ENCODE results near the gene C1orf35. TPM values are rescaled to one million over a fixed set of nuclear protein-coding genes. Genes with fewer than 3 reads are reported as not detected.

Gene C1orf35
- total and polyA plus RNA-seq, 9 of the 15 experiments (the other 6 are each of a cell fraction or from before 2014, with no cell fraction given): 3.2 to 48.7 (median 12.5) TPM

DNA sequence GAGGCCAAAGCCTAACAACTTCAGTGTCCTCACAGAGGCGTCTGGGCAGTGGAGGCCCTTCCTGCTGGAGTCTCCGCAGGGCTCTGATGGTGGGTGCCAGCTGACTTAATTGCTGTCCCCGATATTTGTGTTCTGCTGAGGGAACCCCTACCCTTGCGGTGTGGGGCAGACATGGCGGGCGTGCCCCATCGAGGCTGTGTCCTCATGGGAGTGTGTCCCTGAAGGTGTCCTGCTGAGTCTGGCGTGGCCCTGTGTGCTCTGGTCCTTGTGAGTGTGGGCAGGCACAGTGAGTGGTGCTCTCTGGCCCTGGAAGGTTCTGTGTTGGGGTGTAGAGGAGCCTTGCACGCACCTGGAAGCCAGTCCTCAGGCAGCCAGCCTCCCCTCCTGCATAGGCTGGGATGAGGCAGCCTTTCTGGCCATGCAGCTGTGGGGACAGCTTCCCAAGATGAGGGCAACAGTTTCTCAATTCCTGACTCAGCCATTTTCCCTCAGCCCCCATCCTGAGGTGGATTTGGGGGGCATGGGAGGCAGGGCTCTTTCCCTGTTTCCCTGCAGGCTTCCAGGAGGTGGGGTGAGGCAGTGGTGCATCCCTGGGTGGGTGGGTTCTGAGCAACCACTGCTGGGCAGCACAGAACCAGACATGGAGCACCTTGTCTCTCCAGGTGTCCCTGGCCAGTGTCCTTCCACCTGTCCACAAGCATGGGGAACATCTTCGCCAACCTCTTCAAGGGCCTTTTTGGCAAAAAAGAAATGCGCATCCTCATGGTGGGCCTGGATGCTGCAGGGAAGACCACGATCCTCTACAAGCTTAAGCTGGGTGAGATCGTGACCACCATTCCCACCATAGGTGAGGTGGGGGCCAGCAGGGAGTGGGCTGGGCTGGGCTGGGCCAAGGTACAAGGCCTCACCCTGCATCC lies 6.5 kb downstream of the C1orf35 start:
- intact Hi-C loops (cut with micrococcal nuclease): no loop called here
- 92% methylated on average over 13 of the region's 13 CpGs for WGBS (ENCODE audit: insufficient coverage, low coverage, missing lambda C conversion rate)
- no peaks in the 10 kb centered on the region for H3K27me3 ChIP-seq (ENCODE audit: control insufficient read depth in 2 of 2, insufficient read depth in 2 of 2, low read length in 2 of 2)
- DNase-seq (ENCODE audit: extremely low read depth in 1 of 4, low spot score in 3 of 4) (no peak), ATAC-seq (no peak), FAIRE-seq (no peak)
- BruUV-seq (replicated peaks): no TSS peak
- H3K9me1 ChIP-seq (ENCODE audit: control insufficient read depth, insufficient read depth, low read length): peaks cover 3% of the 10 kb centered on the region
- peaks cover 95% of the 10 kb centered on the region for H3K36me3 ChIP-seq (ENCODE audit: control insufficient read depth, insufficient read depth, low read length)
- TF ChIP-seq C11orf30 (IDR thresholded peaks at IDR 0.05; ENCODE audit: low read depth): peak; percentile 74
- 0 out of 2 replicates have a peak, but pooled peaks have one; percentile 34 for TF ChIP-seq POLR2AphosphoS2 (IDR thresholded peaks at IDR 0.05; ENCODE audit: low read length)
- TF ChIP-seq POLR2AphosphoS5 (IDR thresholded peaks at IDR 0.05; ENCODE audit: control insufficient read depth, insufficient read depth, low read depth, low read length): 0 out of 2 replicates have a peak, but pooled peaks have one; percentile 26
- TF ChIP-seq HNRNPUL1 (IDR thresholded peaks at IDR 0.05; ENCODE audit: low read length): no peak
- TF ChIP-seq, protein P1, sequence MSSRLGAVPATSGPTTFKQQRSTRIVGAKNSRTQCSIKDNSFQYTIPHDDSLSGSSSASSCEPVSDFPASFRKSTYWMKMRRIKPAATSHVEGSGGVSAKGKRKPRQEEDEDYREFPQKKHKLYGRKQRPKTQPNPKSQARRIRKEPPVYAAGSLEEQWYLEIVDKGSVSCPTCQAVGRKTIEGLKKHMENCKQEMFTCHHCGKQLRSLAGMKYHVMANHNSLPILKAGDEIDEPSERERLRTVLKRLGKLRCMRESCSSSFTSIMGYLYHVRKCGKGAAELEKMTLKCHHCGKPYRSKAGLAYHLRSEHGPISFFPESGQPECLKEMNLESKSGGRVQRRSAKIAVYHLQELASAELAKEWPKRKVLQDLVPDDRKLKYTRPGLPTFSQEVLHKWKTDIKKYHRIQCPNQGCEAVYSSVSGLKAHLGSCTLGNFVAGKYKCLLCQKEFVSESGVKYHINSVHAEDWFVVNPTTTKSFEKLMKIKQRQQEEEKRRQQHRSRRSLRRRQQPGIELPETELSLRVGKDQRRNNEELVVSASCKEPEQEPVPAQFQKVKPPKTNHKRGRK (tag; IDR thresholded peaks at IDR 0.05): no peak
- TF ChIP-seq MAFG (tag; conservative IDR thresholded peaks at IDR 0.05): peak; percentile 19; the same call in 1 of the 2 replicates
- TF ChIP-seq POLR2G (IDR thresholded peaks at IDR 0.05; ENCODE audit: low read depth, low read length): peak; percentile 64
- TF ChIP-seq ZNF316 (IDR thresholded peaks at IDR 0.05): peak; percentile 69
- H3K9me3 ChIP-seq (replicated peaks; ENCODE audit: control insufficient read depth, insufficient read depth, low read depth, low read length): peaks cover 15% of the 10 kb centered on the region
- H3K79me2 ChIP-seq (ENCODE audit: control insufficient read depth, insufficient read depth, low read length): peaks cover 77% of the 10 kb centered on the region
- no peak overlapping the region for H3K4me3 ChIP-seq
- H3K9ac ChIP-seq (ENCODE audit: insufficient read depth in 1 of 2, low read depth in 2 of 2, low read length in 2 of 2): no peak overlapping the region; a peak in 1 of 4 replicates
- H3K27ac ChIP-seq (ENCODE audit: extremely low read depth, low read depth, low read length): no peak overlapping the region
- ChIA-PET POLR2A (interaction anchor here (0.5 to 6.0 kb wide), 6 partner anchors 7 to 1575 kb away, joined by 3 to 92 read pairs (median 6); no protein-coding TSS in a partner anchor), CTCF (ENCODE audit: low intra/inter-chr PET ratio) (no interaction called here)
- H3K4me2 ChIP-seq (ENCODE audit: insufficient read depth, low read length): no peak overlapping the region
- H3K4me1 ChIP-seq (replicated peaks in 1 of 2; ENCODE audit: control insufficient read depth in 2 of 2, insufficient read depth in 2 of 2, low read length in 2 of 2): peaks cover 4 to 32% of the 10 kb centered on the region in 2 experiments; a peak in 4 of 5 replicates
- H4K20me1 ChIP-seq (replicated peaks; ENCODE audit: control insufficient read depth, insufficient read depth, low read length): peaks cover 74% of the 10 kb centered on the region
- H2AFZ ChIP-seq (ENCODE audit: low read depth, low read length): no peak overlapping the region
- in situ Hi-C loops (cut with MboI): no loop called here
